Endothelial cell of umbilical vein (primary cell): Measurements from ENCODE around the gene HYDIN. TPM values are rescaled to one million over a fixed set of nuclear protein-coding genes. Genes with fewer than 3 reads are reported as not detected.

Experiments
- BruUV-seq: library from RNA; stranded (reverse); fragments of 400-500 nt; replicated peaks from 2 replicates; lab custom pipeline; 2021; lab: Mats Ljungman, UMichigan
- CTCF ChIA-PET: fragments of 300-600, 350-600 bp; sonication (Branson Sonifier 250); formaldehyde crosslinking; loops from one replicate; lab custom pipeline; 2021; ENCODE audit warnings: antibody characterized with exemption, inconsistent platforms; lab: Charles Lee
- POLR2A ChIA-PET: fragments of 300-600, 350-600 bp; sonication (Branson Sonifier 250); formaldehyde crosslinking; loops from one replicate; lab custom pipeline; 2021; ENCODE audit warnings: antibody characterized with exemption, inconsistent platforms; lab: Charles Lee
- DNase-seq: peaks from one replicate; pipeline ENCODE4 v3.0.0-alpha.2; 2011; ENCODE audit warnings: low read depth, low spot score
- FAIRE-seq: peaks from 2 replicates; lab custom pipeline; 2011; peaks lifted over from hg19 to GRCh38; lab: Jason Lieb, UNC
- H2AFZ ChIP-seq: 2 replicates; pipeline ENCODE4 v1.6.0; 2012; ENCODE audit warnings: low read depth, low read length, control low read depth, inconsistent platforms
- H3K27ac ChIP-seq: 2 replicates; pipeline ENCODE4 v1.5.1; 2011; ENCODE audit warnings: low read depth, mild to moderate bottlenecking, control low read depth, low read length, moderate library complexity; ENCODE audit not compliant: insufficient read depth
- H3K27me3 ChIP-seq, 2 experiments: 2 replicates each; pipeline versions ENCODE4 v1.6.0 to v1.6.1; 2011; ENCODE audit warnings: low read length in 2 of 2, mixed read lengths in 1 of 2; ENCODE audit not compliant: control insufficient read depth in 2 of 2, insufficient read depth in 2 of 2
- H3K36me3 ChIP-seq, 2 experiments: 2 replicates in 1 of 2; 3 replicates in 1 of 2; pipeline ENCODE4 v1.5.1; 2011; ENCODE audit warnings: low read length in 2 of 2, mild to moderate bottlenecking in 1 of 2, moderate library complexity in 1 of 2; ENCODE audit not compliant: control insufficient read depth in 2 of 2, insufficient read depth in 2 of 2; ENCODE audit errors: extremely low read depth in 1 of 2
- H3K4me1 ChIP-seq: 3 replicates; pipeline ENCODE4 v1.5.1; 2011; ENCODE audit warnings: mild to moderate bottlenecking, low read length; ENCODE audit not compliant: control insufficient read depth, insufficient read depth; ENCODE audit errors: extremely low read depth
- H3K4me2 ChIP-seq: 2 replicates; pipeline ENCODE4 v1.6.1; 2011; ENCODE audit warnings: low read length, control low read depth, mixed read lengths; ENCODE audit not compliant: insufficient read depth
- H3K4me3 ChIP-seq, 3 experiments: fragments of 200-600 bp in 1 of 3; sonication (generic), shearing (Covaris generic) in 1 of 3; replicated peaks in 1 of 3; 2 replicates each; pipeline ENCODE4 v1.5.1; 2011 to 2016; ENCODE audit warnings: control low read depth in 3 of 3, low read length in 3 of 3, mild to moderate bottlenecking in 2 of 3, inconsistent platforms in 1 of 3, low read depth in 1 of 3, moderate library complexity in 1 of 3; ENCODE audit not compliant: insufficient read depth in 1 of 3
- H3K79me2 ChIP-seq: 2 replicates; pipeline ENCODE4 v1.6.0; 2012; ENCODE audit warnings: low read length, inconsistent platforms; ENCODE audit not compliant: control insufficient read depth, insufficient read depth
- H3K9ac ChIP-seq: replicated peaks from 2 replicates; pipeline ENCODE3; 2011; ENCODE audit warnings: low read length, control low read depth; ENCODE audit not compliant: insufficient read depth; ENCODE audit errors: extremely low read depth
- H3K9me1 ChIP-seq: replicated peaks from 3 replicates; pipeline ENCODE4 v1.6.0; 2011; ENCODE audit warnings: mild to moderate bottlenecking, low read length; ENCODE audit not compliant: control insufficient read depth, insufficient read depth; ENCODE audit errors: extremely low read depth
- H3K9me3 ChIP-seq: replicated peaks from 2 replicates; pipeline ENCODE4 v1.5.1; 2012; ENCODE audit warnings: low read length, inconsistent platforms; ENCODE audit not compliant: control insufficient read depth, insufficient read depth
- H4K20me1 ChIP-seq: replicated peaks from 2 replicates; pipeline ENCODE3; 2011; ENCODE audit warnings: mild to moderate bottlenecking, low read length; ENCODE audit not compliant: control insufficient read depth, insufficient read depth; ENCODE audit errors: extremely low read depth
- EZH2 ChIP-seq: IDR thresholded peaks from 2 replicates; pipeline ENCODE4 v1.6.1; 2012; ENCODE audit warnings: borderline replicate concordance, low read depth, mild to moderate bottlenecking, moderate library complexity, low read length, inconsistent platforms; ENCODE audit not compliant: severe bottlenecking
- FOS ChIP-seq: IDR thresholded peaks from 2 replicates; pipeline ENCODE4 v1.6.1; 2011; ENCODE audit warnings: mild to moderate bottlenecking, low read length, moderate library complexity, borderline replicate concordance; ENCODE audit not compliant: insufficient read depth
- GATA2 ChIP-seq: IDR thresholded peaks from 2 replicates; pipeline ENCODE4 v1.7.0; 2011; ENCODE audit warnings: low read depth, mild to moderate bottlenecking, moderate library complexity, mixed read lengths, low read length; ENCODE audit not compliant: insufficient read length, insufficient read depth
- JUN ChIP-seq: IDR thresholded peaks from 2 replicates; pipeline ENCODE4 v1.6.1; 2011; ENCODE audit warnings: borderline replicate concordance, low read depth; ENCODE audit not compliant: insufficient read length, insufficient read depth
- MYC ChIP-seq: IDR thresholded peaks from one replicate; pipeline ENCODE4 v1.6.1; 2011; ENCODE audit warnings: mild to moderate bottlenecking, low read depth, low read length
- POLR2A ChIP-seq: IDR thresholded peaks from 2 replicates; pipeline ENCODE4 v1.6.1; 2012; ENCODE audit warnings: low read depth, mild to moderate bottlenecking, control low read depth, low read length
- POLR2AphosphoS5 ChIP-seq: IDR thresholded peaks from 2 replicates; pipeline ENCODE4 v1.6.1; 2012; ENCODE audit warnings: low read depth, mild to moderate bottlenecking, control low read depth, low read length, moderate library complexity; ENCODE audit not compliant: insufficient read depth
- dilution Hi-C: fragments of 300-500 bp; cut with MboI; formaldehyde crosslinking; loops from one replicate; pipeline ENCODE4 v1.15.0; 2019; ENCODE audit warnings: low sequenced_read_pairs; ENCODE audit not compliant: extremely low pct_ligation_motif_present
- intact Hi-C: fragments of 100-400 bp; cut with micrococcal nuclease; formaldehyde crosslinking; loops from one replicate; pipeline ENCODE4 v1.10.0; 2022
- polyA plus RNA-seq, 4 experiments: library from polyadenylated mRNA; depleted of rRNA in 3 of 4; stranded (reverse) in 3 of 4; unstranded in 1 of 4; fragments of >200 nt; gene quantifications; 2 replicates each; pipeline versions ENCODE4 v1.2.1 to v1.2.3, GENCODE V29; 2011 to 2012; ENCODE audit warnings: missing spikeins in 1 of 4
- total RNA-seq: library from RNA; stranded (reverse); gene quantifications from 2 replicates; pipeline ENCODE4 v1.2.3, GENCODE V29; 2021
- TF ChIP-seq, protein P1 (sequence below), 2 donors: IDR thresholded peaks; 1 replicate in 1 of 2; 2 replicates in 1 of 2; pipeline ENCODE4 v1.5.1; 2011; ENCODE audit warnings: low read length in 2 of 2, mild to moderate bottlenecking in 2 of 2, moderate library complexity in 2 of 2, control low read depth in 1 of 2, inconsistent platforms in 1 of 2, low read depth in 1 of 2; ENCODE audit not compliant: insufficient read depth in 1 of 2; ENCODE audit errors: extremely low read depth in 1 of 2
- TF ChIP-seq, protein P2 (sequence below): IDR thresholded peaks from 2 replicates; pipeline ENCODE4 v1.6.1; 2011; ENCODE audit not compliant: insufficient read depth, insufficient read length

HYDIN gene
- total and polyA plus RNA-seq, 2 donors (not counting 3 experiments of a cell fraction or from before 2014, with no cell fraction given) = not detected

DNA sequence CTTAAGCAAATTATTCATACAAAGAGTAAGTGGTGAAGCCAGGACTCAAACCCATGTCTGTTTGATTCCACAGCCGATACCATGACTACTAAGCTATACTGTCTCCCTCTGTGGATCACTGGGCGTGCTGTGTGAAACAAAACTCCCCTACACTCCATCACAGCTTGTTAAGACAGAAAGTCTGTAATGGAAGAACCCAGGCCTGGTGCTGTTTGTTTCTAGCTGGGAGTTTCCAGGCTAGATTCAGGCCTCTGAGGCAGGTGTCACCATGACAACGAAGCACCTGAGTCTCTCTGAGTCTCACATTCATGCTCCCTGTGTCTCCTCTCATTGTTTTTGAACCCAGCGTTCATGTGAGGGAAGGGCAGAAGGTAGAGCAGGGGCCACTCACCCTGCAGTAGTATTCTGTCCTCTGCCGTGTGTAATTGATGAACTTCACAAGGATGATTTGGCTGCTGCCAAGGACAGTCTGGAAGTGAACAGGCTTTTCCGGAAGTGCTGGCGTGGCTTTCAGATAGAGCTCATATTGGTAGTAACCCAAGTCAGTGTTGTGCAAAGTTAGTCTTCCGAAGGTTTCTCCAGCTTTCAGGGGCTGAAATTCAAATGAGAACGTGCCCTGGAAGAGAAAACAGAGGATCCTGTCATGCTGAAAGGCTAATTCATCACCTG, 421.0 kb downstream of the HYDIN start:
- BruUV-seq = no TSS peak
- H3K4me3 ChIP-seq = no peak overlapping the region
- CTCF ChIA-PET = interaction anchor here (1.1 to 1.5 kb wide), 2 partner anchors 9 to 38 kb away, joined by 3 to 4 read pairs; partner anchors contain the start of gene VAC14
- POLR2A ChIA-PET = no interaction called here
- H3K79me2 ChIP-seq = no peaks in the 10 kb centered on the region
- DNase-seq (no peak), FAIRE-seq (no peak)
- peaks cover 0 to 3% of the 10 kb centered on the region in 2 experiments for H3K27me3 ChIP-seq
- H3K9me3 ChIP-seq = no peaks in the 10 kb centered on the region
- intact Hi-C loops = no loop called here
- H3K36me3 ChIP-seq = no peaks in the 10 kb centered on the region
- H3K4me2 ChIP-seq = no peak overlapping the region
- TF ChIP-seq, protein P1, sequence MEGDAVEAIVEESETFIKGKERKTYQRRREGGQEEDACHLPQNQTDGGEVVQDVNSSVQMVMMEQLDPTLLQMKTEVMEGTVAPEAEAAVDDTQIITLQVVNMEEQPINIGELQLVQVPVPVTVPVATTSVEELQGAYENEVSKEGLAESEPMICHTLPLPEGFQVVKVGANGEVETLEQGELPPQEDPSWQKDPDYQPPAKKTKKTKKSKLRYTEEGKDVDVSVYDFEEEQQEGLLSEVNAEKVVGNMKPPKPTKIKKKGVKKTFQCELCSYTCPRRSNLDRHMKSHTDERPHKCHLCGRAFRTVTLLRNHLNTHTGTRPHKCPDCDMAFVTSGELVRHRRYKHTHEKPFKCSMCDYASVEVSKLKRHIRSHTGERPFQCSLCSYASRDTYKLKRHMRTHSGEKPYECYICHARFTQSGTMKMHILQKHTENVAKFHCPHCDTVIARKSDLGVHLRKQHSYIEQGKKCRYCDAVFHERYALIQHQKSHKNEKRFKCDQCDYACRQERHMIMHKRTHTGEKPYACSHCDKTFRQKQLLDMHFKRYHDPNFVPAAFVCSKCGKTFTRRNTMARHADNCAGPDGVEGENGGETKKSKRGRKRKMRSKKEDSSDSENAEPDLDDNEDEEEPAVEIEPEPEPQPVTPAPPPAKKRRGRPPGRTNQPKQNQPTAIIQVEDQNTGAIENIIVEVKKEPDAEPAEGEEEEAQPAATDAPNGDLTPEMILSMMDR (IDR thresholded peaks at IDR 0.05; ENCODE audit: extremely low read depth in 1 of 2, insufficient read depth in 1 of 2, low read depth in 1 of 2, low read length in 2 of 2) = no peak
- no peak for TF ChIP-seq JUN
- TF ChIP-seq GATA2 = no peak
- TF ChIP-seq, protein P2, sequence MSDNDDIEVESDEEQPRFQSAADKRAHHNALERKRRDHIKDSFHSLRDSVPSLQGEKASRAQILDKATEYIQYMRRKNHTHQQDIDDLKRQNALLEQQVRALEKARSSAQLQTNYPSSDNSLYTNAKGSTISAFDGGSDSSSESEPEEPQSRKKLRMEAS = no peak
- no peak for TF ChIP-seq POLR2A
- TF ChIP-seq POLR2AphosphoS5 = no peak
- no peak for TF ChIP-seq MYC
- TF ChIP-seq EZH2 = no peak
- TF ChIP-seq FOS = no peak
- no peaks in the 10 kb centered on the region for H4K20me1 ChIP-seq
- dilution Hi-C loops = no loop called here
- H3K9ac ChIP-seq = no peak overlapping the region
- no peak overlapping the region for H3K27ac ChIP-seq
- H2AFZ ChIP-seq = no peak overlapping the region
- no peaks in the 10 kb centered on the region for H3K9me1 ChIP-seq
- peaks cover 17% of the 10 kb centered on the region for H3K4me1 ChIP-seq
